Cardiac muscle cell (in vitro differentiated cells and primary cell): ENCODE data around the gene NTPCR. TPM values are rescaled to one million over a fixed set of nuclear protein-coding genes. Genes with fewer than 3 reads are reported as not detected.
A peak's percentile ranks its signal among the peaks of the same experiment; 100 is the strongest.

Source experiments
- DNase-seq, 2 donors: peaks; one replicate each; pipeline versions ENCODE4 v3.0.0 to v3.0.0-alpha.2; 2010 to 2017; ENCODE audit warnings: low read depth in 1 of 2, low spot score in 1 of 2
- H3K27ac ChIP-seq: fragments of 200-600 bp; sonication (generic); 2 replicates; pipeline ENCODE4 v1.5.1; 2016
- H3K27me3 ChIP-seq: fragments of 200-600 bp; sonication (generic); 2 replicates; pipeline ENCODE4 v1.6.0; 2016; ENCODE audit warnings: control low read depth
- H3K36me3 ChIP-seq: fragments of 200-600 bp; sonication (generic); 2 replicates; pipeline ENCODE4 v1.5.1; 2016; ENCODE audit warnings: control low read depth
- H3K4me1 ChIP-seq: fragments of 200-600 bp; sonication (generic); 2 replicates; pipeline ENCODE4 v1.8.1; 2017; ENCODE audit warnings: low read depth, mild to moderate bottlenecking, mixed run types
- H3K4me3 ChIP-seq: fragments of 200-600 bp; sonication (generic); 2 replicates; pipeline ENCODE4 v1.5.1; 2016; ENCODE audit warnings: mild to moderate bottlenecking
- H3K9me3 ChIP-seq: fragments of 200-600 bp; sonication (generic); 2 replicates; pipeline ENCODE4 v1.5.1; 2017; ENCODE audit warnings: low read depth, mild to moderate bottlenecking, control low read depth
- polyA plus RNA-seq: library from polyadenylated mRNA; unstranded; fragments of >200 nt; fragmentation: Nextera tagmentation; extraction: Ambion mirVana; gene quantifications from 2 replicates; pipeline ENCODE4 v1.2.1, GENCODE V29; 2016
- total RNA-seq: library from RNA; depleted of rRNA; stranded (reverse); fragments of >200 nt; gene quantifications from 2 replicates; pipeline ENCODE4 v1.2.3, GENCODE V29; 2016
- TF ChIP-seq, protein P1 (sequence below): IDR thresholded peaks from 2 replicates; pipeline ENCODE4 v1.5.1; 2012; ENCODE audit warnings: low read depth, mild to moderate bottlenecking, low read length

The NTPCR gene
- total and polyA plus RNA-seq, 2 experiments from 2014 or later: 37.5 to 154 TPM

DNA sequence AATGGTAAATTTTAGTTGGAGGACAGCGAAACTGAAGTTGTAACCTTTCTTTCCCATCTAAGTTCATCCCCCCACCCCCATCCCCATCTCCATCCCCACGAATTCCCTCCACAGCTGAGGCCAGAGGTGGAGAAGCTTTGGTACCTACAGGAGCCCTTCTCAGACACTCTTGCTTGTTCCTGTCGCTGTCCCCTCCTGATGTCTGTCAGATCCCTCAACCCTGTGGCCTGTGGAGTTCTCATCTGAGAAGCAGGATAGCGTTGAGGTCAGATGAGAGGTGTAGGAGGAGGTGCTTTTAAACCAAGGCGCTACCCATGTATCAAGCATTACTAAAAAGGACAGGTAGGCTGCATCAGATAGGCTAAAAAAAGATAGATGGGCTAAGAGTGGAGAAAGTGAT, 769 bp downstream of the NTPCR start:
- Histone ChIP-seq H3K9me3 (no peaks in the 10 kb centered on the region), H3K4me1 (peaks cover 15% of the 10 kb centered on the region), H3K36me3 (peaks cover 2% of the 10 kb centered on the region), H3K27ac (peak overlapping the region; percentile 17), H3K4me3 (peak overlapping the region; percentile 59), H3K27me3 (no peaks in the 10 kb centered on the region)
- DNase-seq: peak in 1 of 2 donors; percentile 32
- TF ChIP-seq, protein P1, sequence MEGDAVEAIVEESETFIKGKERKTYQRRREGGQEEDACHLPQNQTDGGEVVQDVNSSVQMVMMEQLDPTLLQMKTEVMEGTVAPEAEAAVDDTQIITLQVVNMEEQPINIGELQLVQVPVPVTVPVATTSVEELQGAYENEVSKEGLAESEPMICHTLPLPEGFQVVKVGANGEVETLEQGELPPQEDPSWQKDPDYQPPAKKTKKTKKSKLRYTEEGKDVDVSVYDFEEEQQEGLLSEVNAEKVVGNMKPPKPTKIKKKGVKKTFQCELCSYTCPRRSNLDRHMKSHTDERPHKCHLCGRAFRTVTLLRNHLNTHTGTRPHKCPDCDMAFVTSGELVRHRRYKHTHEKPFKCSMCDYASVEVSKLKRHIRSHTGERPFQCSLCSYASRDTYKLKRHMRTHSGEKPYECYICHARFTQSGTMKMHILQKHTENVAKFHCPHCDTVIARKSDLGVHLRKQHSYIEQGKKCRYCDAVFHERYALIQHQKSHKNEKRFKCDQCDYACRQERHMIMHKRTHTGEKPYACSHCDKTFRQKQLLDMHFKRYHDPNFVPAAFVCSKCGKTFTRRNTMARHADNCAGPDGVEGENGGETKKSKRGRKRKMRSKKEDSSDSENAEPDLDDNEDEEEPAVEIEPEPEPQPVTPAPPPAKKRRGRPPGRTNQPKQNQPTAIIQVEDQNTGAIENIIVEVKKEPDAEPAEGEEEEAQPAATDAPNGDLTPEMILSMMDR: no peak

DNA sequence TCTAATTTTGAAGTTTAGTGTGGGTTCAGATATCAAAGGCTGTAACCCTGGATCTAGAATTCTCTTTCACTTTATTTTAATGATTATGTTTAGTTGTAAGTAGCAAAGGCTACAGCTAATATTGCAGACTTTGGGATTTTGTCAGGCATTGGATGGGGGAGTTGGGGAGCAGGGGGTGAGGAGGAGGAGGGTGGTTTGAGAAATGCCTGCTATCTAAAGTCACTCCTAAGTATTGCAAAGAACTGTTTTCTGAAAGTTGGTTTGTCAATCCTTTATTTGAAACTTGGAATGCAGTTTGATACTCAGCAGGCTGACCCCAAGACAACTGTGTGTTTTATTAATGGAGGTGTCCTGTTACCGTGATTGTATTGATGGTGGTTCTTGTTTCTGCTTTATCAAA, 1.2 kb downstream of the NTPCR start:
- Histone ChIP-seq H3K27ac (peak overlapping the region; percentile 17), H3K27me3 (no peaks in the 10 kb centered on the region), H3K9me3 (no peaks in the 10 kb centered on the region), H3K4me1 (peaks cover 15% of the 10 kb centered on the region), H3K4me3 (peak overlapping the region; percentile 59), H3K36me3 (peaks cover 2% of the 10 kb centered on the region)
- no peak for DNase-seq
- TF ChIP-seq, protein P1: no peak

DNA sequence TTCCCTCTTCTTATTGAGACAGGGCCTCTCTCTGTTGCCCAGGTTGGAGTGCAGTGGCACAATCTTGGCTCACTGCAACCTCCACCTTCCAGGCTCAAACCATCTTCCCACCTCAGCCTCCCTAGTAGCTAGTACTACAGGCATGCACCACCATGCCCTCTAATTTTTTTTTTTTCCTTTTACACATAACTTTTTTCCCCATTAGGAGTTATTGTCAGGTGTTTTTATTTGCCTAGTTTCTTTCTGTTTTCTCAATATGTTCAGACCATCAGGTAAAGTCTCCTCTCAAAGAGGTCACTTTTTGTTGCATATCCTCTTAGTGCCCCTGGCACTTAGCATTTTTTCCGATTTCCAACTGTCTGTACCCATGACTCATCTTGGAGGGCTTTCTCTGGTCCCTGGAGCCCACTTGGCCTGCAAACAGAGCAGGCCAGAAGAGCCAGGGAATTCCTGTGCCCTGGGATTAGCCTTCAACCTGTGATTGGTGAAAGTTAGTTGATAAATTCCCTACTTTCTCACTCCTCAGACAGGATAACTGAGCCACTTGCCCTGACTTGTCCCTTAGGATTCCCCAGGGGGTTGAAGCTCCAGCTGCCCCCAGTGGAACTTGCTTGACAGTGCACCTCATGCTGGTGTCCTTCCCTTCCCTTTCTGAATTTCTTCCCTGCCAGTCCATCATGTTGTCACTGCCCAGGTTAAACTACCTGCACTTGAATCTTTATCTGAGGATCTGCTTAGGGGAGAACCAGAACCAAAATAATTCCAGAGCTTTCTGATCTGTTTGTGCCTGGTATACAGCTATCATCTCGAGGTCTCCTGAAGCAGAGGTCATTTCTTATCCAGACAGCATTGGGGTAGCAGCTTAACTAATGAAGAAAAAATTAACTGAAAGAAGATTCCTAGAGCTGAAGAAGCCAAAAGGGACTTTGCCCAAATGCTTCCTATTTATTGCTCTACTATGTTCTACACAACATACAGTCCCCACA, 2.4 kb downstream of the NTPCR start:
- TF ChIP-seq, protein P1: peak; percentile 57
- Histone ChIP-seq H3K27ac (no peak overlapping the region), H3K27me3 (no peaks in the 10 kb centered on the region), H3K4me3 (no peak overlapping the region), H3K9me3 (no peaks in the 10 kb centered on the region), H3K36me3 (peaks cover 9% of the 10 kb centered on the region), H3K4me1 (peaks cover 15% of the 10 kb centered on the region)
- DNase-seq: peak; percentile 47 to 61

DNA sequence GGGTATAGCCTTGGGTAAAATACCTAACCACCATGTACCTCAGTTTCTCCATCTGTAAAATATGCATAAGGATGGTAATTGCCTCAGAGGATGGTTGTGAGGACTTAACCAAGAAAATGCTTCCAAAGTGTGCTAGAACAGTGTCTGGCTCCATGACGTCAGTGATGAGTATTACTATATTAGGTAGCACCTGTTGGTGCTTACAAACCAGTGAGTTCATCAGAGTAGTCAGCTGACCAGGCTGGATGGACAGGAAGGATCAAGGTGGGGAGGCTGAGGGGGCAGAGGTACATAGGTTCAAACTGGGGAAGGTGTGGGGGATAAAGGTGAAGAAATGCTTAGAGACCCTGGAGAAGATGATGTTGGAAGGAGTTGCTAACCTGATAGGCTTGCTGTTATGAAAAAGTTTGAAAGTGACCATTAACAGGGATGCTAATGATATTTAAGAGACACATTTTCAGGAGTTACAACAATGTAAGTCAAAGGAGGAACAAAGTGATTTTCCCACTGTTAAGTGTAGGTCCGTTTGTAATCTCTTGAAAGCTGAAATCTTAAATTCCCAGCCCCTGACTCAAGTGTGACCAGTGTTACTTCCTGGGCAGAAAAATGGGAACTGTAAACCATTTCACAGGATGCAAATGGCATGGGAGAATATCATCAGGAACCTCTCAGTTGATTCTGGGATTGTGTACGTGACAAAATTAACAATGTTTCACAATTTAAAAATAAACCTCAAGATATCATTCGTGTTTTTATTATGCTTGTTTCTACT, 4.4 kb downstream of the NTPCR start:
- peaks cover 16% of the 10 kb centered on the region for H3K36me3 ChIP-seq

DNA sequence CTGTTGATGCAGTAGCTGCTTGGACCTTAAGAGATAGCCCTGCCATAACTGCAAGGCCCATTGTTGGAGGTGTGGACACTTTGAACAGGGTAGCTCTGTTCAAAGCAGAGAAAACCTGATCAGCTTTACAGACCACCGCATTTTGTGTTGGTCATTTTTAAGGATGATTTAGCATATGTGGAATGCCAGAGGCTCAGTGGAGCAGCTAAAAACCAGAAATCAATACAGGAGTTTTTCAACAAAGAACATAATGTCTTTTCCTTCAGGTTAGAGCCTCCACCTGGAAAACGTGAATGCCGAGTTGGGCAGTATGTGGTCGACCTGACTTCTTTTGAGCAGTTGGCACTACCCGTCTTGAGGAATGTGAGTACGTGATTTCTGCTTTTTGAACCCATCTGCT, 5.7 kb downstream of the NTPCR start:
- Histone ChIP-seq H3K27ac (no peak overlapping the region), H3K4me3 (no peak overlapping the region), H3K27me3 (no peaks in the 10 kb centered on the region), H3K36me3 (peaks cover 16% of the 10 kb centered on the region), H3K4me1 (peaks cover 9% of the 10 kb centered on the region), H3K9me3 (no peaks in the 10 kb centered on the region)
- TF ChIP-seq, protein P1: no peak
- DNase-seq: no peak

More for the DNA sequence above, 4.4 kb downstream of the NTPCR start:
- Histone ChIP-seq H3K9me3 (no peaks in the 10 kb centered on the region), H3K27me3 (no peaks in the 10 kb centered on the region), H3K4me3 (no peak overlapping the region), H3K27ac (no peak overlapping the region), H3K4me1 (peaks cover 10% of the 10 kb centered on the region)
- TF ChIP-seq, protein P1: no peak
- peak in 1 of 2 donors; percentile 32 for DNase-seq
